Measurements from ENCODE around the gene BEND5.

BEND5 gene, protein sequence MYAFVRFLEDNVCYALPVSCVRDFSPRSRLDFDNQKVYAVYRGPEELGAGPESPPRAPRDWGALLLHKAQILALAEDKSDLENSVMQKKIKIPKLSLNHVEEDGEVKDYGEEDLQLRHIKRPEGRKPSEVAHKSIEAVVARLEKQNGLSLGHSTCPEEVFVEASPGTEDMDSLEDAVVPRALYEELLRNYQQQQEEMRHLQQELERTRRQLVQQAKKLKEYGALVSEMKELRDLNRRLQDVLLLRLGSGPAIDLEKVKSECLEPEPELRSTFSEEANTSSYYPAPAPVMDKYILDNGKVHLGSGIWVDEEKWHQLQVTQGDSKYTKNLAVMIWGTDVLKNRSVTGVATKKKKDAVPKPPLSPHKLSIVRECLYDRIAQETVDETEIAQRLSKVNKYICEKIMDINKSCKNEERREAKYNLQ

DNA sequence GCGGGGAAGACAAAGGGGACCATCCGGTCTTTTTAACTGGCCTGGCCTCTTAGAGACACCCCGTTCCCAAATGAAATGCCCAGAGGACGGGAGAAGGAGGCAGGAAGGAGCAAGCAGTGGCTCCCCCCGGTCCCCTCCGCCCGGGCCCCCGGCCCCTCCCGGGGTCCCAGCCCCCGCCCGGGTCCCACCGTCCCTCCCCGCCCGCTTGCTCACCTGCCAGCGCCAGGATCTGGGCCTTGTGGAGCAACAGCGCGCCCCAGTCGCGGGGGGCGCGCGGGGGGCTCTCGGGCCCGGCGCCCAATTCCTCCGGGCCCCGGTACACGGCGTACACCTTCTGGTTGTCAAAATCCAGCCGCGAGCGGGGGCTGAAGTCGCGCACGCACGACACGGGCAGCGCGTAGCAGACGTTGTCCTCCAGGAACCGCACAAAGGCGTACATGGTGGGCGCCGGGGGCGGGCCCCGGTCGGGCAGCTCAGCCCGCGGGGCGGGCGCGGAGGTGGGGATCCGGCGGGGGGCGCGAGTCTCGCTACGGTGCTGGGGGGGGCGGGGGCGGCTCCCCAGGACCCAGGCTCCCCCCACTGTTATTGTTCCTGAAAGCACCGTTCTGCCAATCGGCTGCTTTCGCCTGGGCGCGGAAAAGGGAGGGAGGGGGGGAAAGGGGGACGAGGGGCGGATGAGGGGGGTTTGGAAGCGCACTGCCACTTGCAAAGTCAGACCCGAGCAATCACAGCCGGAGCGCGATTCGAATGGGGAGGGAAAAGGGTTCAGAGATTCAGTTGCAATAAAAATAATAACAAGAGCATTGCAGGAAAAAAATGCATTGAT lies at the start of gene BEND5:
Gene BEND5, minus strand, starts transcription at position 499 of the 826 bp plus-strand sequence. Its CDS starts 60 bp downstream, at position 439.
- peak; percentile 43 for DNase-seq

DNA sequence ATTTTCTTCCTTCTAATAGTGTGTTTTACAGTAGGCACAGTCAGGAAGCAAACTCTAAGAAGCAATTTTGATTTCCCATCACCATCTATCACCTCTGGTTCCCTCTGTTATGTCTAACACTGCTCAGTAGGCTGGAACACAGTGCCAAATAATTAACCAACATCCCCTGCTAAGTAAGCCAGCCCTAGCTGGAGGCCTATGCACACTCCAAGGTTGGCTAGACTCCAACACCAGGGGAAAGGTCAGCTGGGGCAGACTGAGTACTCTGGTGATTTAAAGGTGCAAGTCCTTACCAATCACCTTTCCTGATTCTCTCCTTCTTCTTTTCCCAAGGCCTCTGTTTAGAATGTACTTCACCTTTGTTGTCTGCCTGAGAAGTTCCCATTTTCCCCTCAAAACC lies 46.5 kb upstream of the BEND5 start:
- no peak for DNase-seq

DNA sequence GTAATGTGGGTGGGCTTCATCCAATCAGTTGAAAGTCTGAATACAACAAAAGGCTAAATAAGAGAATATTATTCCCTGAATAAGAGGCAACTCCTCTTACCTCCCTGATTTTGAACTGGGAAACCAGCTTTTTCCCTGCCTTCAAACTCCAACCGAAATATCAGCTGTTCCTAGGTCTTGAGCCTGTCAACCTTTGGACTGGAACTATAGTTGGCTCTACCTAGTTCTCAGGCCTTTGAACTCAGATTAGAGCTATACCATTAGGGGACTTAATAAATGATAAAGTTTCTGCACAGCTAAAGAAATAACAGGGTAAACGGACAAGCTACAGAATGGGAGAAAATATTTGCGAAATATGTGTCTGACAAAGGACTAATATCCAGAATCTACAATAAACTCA lies 43.8 kb upstream of the BEND5 start:
- no peak for DNase-seq

DNA sequence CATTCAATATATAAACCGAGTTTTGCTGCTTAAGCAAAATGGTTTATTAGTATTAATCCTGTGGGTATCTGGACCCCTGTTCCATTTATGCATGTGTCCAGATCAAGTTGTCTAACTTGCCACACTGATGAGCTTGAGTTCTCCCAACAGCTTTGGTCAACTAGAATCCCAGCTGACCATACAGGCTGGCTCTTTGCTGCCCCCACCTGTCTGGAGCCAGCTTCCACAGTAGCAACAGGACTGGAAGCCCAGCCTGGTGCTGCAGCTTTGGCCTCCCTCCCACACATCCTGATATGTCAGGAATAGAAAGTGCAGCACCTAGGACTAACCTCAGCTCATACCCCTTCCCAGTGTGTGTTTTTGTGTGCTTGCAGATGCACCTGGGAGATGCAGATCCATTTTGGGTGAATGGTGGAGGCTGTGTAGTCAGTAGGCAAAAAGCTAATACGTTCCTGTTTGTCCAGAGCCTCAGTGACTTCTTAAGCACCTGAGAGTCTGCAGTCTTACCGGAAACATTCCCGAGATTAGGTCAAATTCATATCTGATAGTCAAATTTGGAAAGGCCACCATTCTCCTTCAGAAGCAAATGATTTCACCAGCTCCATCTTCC lies 40.9 kb upstream of the BEND5 start:
- DNase-seq: peak; percentile 53

DNA sequence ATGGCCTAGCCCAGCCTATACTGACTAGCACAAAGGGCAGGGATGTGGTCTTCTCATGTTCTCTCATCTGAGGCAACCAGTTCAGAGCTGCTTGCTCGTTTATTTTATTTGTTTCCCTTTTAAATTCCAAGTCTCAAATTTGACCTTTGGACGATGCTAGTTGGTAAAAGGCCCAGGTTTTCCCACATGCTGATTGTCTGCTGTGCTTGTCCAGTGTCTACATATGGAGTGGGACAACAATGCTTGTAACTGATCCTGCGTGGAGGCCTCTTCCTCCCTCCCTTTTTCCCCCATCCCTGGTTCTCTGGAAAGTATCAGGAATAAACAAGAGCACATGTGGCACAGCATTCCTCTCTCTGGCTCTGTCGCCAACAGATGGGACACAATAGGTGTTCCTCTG lies 34.0 kb upstream of the BEND5 start:
- no peak for DNase-seq

DNA sequence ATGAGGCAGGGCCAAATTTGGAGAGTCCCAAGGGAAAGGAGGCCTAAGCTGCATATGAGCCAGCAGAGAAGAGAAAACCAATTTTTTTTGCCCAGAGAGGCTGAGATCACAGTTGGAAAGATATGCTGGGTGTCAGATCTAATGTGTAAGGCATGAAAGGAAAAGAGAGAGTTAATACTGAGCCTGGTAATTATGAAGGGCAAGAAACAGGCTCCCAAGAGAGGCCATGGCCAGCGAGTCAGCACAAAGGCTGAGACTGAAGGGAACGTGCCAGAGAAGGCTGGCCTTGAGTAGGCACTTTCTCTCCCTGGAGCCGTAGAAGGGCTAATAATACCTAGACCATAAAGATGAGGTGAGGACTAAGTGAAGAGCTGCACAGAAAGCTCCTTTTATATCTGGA lies 31.8 kb upstream of the BEND5 start:
- DNase-seq: no peak

DNA sequence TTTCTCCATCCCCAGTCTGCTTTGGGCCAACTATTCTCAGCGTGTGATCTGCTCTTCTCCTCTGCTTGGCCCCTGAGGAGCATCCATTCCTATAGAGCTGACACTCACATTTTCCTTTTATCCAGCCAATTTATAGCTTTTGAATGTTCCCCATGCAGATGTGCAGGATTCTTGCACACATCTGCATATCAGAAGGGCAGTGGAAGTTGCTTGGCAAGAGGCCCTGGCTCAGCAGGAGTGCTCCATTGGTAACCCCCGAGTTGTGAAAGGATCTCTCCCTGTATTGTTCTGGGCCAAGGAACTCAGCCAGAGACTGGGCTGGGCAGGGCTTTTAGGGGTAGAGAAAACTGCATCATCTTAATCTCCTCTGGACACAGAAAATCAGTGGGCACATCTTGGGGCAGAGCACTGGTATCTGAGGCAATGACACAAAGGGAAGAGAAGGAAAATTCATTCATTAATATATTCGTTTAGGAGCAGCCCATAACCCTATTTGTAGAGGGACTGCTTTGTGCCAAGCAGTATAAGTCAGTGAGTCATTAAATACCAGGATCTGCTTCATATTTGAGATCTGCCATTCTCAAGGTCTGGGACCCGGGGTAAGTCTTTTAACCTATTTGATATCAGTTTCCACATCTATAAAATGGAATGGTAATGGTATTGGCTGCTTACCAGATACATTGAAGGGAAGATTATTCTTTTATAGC lies 31.0 kb upstream of the BEND5 start:
- no peak for DNase-seq

DNA sequence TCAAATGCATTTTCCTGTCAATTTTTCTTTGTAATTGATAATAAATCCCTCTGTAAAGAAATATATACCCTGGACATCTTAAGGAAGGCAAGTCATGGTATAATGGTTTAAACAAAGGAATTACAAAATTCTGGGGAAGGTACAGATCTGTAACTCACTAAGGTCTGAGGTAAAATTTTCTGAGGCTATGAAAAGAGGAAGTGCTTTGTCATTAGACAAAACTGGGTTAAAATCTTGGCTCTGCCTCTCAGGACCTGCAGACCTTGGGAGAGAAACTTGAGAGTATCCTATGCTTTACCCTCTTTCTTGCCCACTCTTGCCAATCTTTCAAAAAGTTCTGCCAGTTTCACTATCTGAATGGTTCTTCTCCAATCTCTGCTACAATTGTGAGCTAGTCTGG lies 26.8 kb upstream of the BEND5 start:
- no peak for DNase-seq

DNA sequence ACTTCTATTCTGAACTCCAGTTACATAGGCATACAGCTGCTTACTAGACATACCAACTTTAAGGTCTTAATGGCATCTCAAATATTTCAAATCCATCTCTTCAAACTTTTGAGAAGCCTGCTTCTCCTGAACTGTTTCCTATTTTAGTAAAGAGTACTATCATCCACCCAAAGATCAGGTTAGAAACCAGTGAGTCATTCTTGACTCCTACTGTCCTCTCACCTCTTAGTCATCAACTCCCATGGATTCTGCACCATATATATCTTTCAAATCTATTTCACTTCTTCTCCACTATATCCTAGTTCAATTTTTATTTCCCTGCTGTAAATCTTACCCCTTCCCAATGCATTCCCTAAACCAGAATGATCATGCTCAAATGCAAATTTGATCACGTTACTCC lies 18.1 kb upstream of the BEND5 start:
- DNase-seq: no peak

DNA sequence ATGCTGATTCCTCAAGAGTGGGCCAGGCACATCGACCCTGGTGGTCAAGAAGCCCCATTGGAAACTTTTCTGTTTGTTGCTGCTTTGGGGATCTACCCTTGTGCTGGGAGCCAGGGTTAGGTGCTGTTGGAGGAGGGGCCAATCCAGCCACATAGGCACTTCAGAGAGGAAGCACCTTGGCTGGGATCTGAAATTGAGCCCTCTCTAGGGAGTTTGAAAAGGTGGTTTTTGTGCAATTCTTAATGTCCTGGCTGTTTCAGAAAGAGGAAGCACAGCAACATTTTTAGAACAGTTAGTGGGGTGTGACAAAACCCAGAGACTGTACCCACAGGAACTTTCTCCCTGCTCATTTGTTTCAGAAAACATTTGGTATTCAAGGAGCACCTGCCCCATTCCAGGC lies 17.2 kb upstream of the BEND5 start:
- DNase-seq: peak; percentile 59

DNA sequence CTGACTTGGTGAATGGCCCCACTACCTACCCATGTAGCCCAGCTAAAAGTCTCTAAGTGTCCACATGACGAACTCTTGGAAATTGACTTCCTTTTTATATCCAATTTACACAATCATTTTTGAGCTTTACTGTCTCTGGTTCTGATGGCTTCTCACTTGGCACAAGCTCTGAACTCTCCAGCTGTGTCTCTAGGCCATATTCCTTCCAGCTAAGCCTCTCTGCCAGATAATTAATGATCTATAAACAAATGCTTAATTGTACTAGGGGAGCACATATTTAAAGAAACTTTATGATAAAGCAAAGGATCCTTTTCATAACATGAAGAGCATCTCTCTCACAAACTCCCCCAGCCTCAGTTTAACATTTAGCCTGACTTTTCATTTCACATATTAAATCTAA lies 16.3 kb upstream of the BEND5 start:
- DNase-seq: no peak

DNA sequence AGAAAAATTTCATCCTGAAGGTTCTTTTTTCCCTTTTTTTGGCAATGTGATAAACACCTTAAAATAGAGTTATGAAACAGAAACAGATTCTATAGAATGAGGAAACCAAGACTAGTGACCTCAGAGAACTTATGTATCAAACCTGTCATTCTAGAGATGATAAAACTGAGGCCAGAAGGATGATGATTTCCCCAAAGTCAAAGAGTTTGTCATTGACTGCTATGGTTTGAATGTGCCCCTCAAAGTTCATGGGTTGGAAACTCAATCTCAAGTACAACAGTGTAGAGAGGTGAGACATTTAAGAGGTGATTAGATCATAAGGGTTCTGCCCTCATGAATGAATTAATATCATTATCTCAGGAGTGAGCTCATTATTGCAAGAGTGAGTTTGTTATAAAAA lies 13.7 kb upstream of the BEND5 start:
- DNase-seq: no peak

DNA sequence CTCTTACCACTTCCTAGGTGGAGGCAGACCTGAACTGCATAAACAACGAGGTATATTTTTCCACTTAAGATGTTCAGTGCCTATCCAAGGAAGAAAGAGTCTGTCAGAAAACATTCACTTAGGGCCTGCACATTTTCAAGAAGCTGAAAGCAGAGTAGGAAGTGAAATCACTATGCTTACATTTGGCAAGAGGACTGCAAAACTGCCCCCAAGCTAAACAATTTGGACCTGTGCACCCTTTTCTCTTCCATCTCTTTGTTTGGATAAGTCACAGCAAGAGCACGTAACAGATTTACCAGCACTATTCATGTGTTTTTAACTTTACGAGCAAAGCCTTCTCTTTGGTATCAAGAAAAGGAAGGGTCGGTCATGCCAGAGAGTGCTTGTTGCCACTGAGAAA lies 13.2 kb upstream of the BEND5 start:
- DNase-seq: no peak

DNA sequence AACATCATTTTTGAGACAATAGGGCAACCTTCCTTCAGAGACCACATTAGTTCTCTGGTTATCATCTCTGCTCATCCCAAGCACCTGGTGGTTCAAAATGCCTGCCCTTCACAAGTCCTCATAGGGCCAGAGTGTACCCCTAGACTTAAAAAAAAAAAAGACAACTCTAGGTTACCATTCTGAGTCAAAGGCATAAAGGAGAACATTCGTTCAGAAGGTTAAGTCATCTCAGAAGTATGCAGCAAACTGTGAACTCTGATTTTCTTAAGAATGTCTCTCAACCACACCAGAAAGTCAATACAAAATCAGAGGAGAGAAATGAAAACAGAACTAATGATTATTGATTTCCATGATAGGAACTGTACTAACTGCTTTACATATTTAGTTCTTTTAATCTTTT lies 9.2 kb upstream of the BEND5 start:
- no peak for DNase-seq

DNA sequence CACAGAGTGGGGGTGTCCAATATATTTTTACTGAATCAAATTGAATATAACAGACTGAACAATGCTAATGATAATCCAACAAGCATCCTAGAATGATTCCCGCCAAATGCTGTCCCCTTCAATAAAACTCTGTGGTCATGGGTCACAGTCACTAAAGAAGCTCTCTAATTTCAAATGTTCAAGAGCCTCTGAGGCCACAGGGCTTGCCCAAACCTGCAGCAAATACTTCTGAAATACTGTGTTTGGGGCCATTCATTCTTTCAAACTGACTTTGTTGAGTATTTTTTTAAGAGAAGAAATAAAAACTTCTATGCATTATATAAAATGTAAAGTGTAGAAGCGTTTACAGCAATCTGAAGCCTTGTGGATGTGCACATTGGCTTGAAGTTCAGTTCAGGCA lies 7.6 kb upstream of the BEND5 start:
- no peak for DNase-seq

DNA sequence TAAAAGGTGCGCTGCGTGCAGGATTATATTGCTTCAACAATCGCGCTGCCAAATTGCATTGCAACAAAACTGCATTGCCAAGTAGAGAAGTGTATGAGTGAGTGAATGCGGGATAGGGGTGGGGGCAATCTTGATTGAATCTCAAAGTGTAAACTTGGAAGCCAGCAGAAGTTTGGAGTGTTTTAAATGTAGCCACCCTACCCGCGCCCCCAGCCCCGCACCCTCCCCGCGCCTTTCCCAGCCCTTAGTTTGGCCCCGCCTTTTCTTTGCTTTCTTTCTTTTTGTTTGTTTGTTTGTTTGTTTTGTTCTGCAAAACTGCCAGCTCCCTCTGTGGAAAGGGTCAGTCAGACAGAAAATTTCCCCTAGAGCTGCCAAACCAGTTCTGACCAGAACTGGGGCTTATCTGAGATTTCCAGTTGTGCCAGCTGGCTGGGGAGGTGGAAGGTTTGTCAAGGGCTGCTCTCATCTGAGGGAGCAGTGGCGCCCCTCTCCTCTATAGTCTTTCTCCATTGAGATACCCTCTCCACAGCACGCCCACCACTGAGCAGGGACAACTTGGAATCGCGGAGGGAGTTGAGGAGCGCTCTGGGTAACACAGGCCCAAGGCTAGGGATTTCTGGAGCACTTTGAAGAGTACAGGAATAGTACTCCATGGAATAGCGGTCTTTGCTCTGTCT lies 666 bp upstream of the BEND5 start:
- no peak for DNase-seq

DNA sequence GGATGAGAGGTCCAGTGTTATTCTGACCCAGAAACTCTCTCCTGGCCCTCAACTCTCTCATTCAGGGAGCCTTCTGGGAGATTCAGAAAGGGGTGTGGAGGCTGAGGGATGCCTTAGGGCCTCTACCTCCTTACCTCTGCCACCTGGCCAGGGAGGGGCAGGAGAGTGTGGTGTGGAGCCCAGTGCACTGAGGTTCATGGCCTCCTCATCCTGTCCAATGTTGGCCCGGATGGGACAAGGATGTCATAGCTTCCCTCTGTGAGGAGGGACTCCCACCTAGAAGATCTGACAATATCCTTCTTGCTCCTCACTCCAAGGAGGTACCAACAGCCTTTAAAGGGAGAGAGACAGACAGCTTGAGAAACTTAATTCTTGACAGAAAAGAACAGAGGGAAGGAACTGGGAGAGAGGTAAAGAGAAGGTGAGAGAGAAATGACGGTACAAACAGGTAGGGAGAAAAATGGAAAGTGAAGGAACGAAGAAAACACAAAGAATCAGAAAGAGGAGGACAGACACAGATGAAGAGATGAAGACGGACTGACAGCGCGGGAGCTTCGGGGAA lies 779 bp downstream of the BEND5 start:
- DNase-seq: no peak

DNA sequence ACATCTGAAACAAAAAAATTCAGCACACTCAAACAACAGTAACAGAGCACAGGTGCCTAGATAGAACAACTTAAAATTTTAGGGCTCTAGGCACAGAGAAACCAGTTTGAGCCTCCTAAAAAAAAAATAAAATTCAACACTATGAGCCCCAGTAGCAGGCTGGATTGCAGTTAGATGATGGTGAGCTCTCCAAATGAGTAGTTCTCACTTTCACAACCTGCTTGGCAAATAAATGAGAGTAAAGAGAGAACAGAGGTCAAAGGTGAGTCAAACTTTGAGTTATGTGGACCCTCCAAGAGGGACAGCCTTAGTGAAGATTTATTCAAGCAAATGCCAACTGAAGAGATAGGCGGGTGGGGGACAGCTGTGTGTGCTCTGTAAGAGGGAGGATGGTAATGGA lies 3.6 kb downstream of the BEND5 start:
- DNase-seq: no peak

DNA sequence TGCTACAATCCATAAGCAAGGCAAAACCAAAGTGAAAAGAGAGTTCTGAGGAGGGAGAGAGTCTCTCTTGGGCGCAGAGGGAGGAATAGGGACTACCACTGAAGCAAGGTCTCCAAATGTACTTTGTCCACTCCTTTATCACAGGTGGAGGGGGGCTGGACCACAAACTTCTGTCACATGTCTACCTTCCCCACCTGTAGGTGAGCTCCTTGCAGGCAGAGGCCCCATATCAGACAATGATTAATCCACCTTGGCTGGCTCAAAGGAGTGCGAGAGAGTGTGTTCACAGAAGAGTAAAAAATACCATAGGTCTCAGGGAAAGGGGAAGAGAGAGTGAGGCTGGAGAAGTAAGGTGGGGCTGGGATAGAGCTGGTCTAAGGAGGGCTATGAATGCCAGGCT lies 4.5 kb downstream of the BEND5 start:
- DNase-seq: no peak

DNA sequence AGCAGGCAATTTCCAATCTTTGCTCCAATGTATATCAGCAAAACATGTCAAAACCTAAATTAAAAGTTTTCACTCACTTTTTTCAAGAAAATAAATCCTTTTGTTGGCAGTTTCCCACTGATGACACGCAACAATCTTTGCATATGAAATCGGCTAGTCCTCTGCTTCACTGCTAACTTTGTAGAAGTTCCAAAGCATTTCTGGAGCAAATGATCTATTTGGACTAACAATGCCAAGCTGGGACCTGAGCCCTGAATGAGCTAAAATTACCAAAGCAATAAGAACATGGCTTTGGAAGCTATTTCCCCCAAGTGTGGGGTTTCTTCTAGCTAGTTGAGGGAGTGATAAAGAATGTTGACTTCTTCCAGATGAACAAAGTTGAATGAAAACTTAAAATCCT lies 5.1 kb downstream of the BEND5 start:
- no peak for DNase-seq

DNA sequence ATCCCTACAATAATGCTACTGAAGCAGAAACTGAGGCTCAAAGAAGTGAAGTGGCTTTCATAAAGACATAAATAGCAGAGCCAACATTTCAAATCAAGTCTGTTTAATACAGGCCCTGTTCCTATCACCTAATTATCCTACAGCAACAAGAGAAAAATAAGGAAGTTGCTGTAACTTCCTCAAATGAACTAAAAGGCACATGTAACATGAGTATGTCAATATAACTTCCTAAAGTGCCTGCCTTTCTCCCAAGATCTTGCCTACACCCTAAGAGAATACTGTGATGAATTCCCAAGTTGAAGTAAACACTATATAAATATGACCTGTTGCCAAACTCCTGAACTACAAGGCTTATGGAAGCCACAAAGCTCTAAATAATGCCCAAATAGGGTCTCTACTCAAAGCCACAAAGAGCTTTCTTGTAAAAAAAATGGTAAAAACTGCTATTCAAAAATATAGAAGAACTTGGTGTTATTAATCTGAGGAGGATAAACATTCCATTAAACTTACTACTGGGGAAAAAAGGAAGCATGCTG lies 8.6 kb downstream of the BEND5 start:
- DNase-seq: peak; percentile 6

DNA sequence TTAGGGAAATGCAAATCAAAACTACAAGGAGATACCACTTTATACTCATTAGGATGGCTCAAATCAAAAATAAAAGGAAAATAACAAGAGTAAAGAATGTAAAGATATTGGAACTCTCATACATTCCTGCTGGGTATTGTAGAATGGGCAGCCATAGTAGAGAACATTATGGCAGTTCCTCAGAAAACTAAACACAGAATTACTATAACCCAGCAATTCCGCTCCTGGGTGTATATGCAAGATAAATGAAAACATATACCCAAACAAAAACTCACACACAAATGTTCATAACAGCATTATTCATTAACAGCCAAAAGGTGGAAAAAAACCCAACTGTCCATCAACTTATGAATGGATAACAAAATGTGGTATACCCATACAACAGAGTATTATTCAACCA lies 11.4 kb downstream of the BEND5 start:
- no peak for DNase-seq

Measured in GDM1 (cell line).